LHCN-M2 (cell line): ENCODE results near the gene AFG1L. TPM values are rescaled to one million over a fixed set of nuclear protein-coding genes. Genes with fewer than 3 reads are reported as not detected.
"Not testable (repeated sequence)": the region's sequence is repeated elsewhere in the genome, so short reads cannot be mapped to it uniquely, and the experiment has no call there.

ENCODE experiments used
- DNase-seq: peaks from one replicate; pipeline ENCODE4 v3.0.0-alpha.2; 2012; ENCODE audit warnings: low read depth
- total RNA-seq: library from RNA; depleted of rRNA; stranded (reverse); fragments of >200 nt; gene quantifications from 2 replicates; pipeline ENCODE4 v1.2.3, GENCODE V29; 2014

AFG1L gene
- total RNA-seq, 1 experiment from 2014 or later: 6.6 TPM

- no peak for DNase-seq
These were observed 114.0 kb downstream of the AFG1L start for GRCh38 chr6:108408861-108409260.

GRCh38 chr6:108416047-108416833 is 121.4 kb downstream of the AFG1L start:
- DNase-seq: peak; percentile 36

GRCh38 chr6:108417027-108417426 is 122.2 kb downstream of the AFG1L start:
- no peak for DNase-seq

- DNase-seq: no peak
These were observed 124.6 kb downstream of the AFG1L start for GRCh38 chr6:108419474-108419873.

GRCh38 chr6:108419934-108420609 is 125.2 kb downstream of the AFG1L start:
- no peak for DNase-seq

GRCh38 chr6:108421366-108421765 is 126.5 kb downstream of the AFG1L start:
- no peak for DNase-seq

GRCh38 chr6:108423982-108424705 is 129.3 kb downstream of the AFG1L start:
- no peak for DNase-seq

- no peak for DNase-seq
These were observed 130.6 kb downstream of the AFG1L start for GRCh38 chr6:108425428-108425827.

GRCh38 chr6:108432143-108432542 is 137.3 kb downstream of the AFG1L start:
- no peak for DNase-seq

- DNase-seq: no peak
These were observed 137.9 kb downstream of the AFG1L start for GRCh38 chr6:108432792-108433191.

- DNase-seq: no peak
These were observed 139.4 kb downstream of the AFG1L start for GRCh38 chr6:108434222-108434621.

GRCh38 chr6:108435391-108435790 is 140.5 kb downstream of the AFG1L start:
- DNase-seq: no peak

- DNase-seq: no peak
These were observed 141.9 kb downstream of the AFG1L start for GRCh38 chr6:108436771-108437170.

- no peak for DNase-seq
These were observed 143.0 kb downstream of the AFG1L start for GRCh38 chr6:108437821-108438220.

GRCh38 chr6:108438918-108439317 is 144.1 kb downstream of the AFG1L start:
- no peak for DNase-seq

- no peak for DNase-seq
These were observed 146.3 kb downstream of the AFG1L start for GRCh38 chr6:108441141-108441540.

- DNase-seq: no peak
These were observed 148.1 kb downstream of the AFG1L start for GRCh38 chr6:108442770-108443520.

- DNase-seq: no peak
These were observed 151.8 kb downstream of the AFG1L start for GRCh38 chr6:108446629-108447150.

- no peak for DNase-seq
These were observed 153.6 kb downstream of the AFG1L start for GRCh38 chr6:108448481-108448880.

GRCh38 chr6:108449717-108450116 is 154.9 kb downstream of the AFG1L start:
- not testable (repeated sequence) for DNase-seq

- no peak for DNase-seq
These were observed 157.0 kb downstream of the AFG1L start for GRCh38 chr6:108451816-108452215.
